Activated CD4-positive, alpha-beta T cell treated with anti-CD3 and anti-CD28 coated beads, Interleukin-2, amount 50 U/mL, for 24 hours (primary cell): ENCODE results near the gene DNA2.

Source experiments
- DNase-seq, 2 donors: peaks; one replicate each; pipeline ENCODE4 v3.0.0-alpha.2; 2020; ENCODE audit warnings: low read depth in 1 of 2, low spot score in 1 of 2

DNA2 gene

GRCh38 chr10:68446179-68446578 is 25.6 kb downstream of the DNA2 start:
- no peak for DNase-seq

- DNase-seq: no peak
Observed at GRCh38 chr10:68442971-68443370, 28.8 kb downstream of the DNA2 start.

- no peak for DNase-seq
Observed at GRCh38 chr10:68440898-68441297, 30.9 kb downstream of the DNA2 start.

- DNase-seq: no peak
Observed at GRCh38 chr10:68435803-68436202, 36.0 kb downstream of the DNA2 start.

GRCh38 chr10:68434657-68435056 is 37.1 kb downstream of the DNA2 start:
- no peak for DNase-seq

GRCh38 chr10:68428396-68429104 is 43.2 kb downstream of the DNA2 start:
- no peak for DNase-seq

- DNase-seq: no peak
Observed at GRCh38 chr10:68424454-68425014, 47.2 kb downstream of the DNA2 start.

GRCh38 chr10:68423522-68423921 is 48.3 kb downstream of the DNA2 start:
- DNase-seq: peak in 1 of 2 donors; percentile 0

GRCh38 chr10:68419376-68419775 is 52.4 kb downstream of the DNA2 start:
- DNase-seq: no peak

GRCh38 chr10:68408898-68409518 is 62.8 kb downstream of the DNA2 start:
- DNase-seq: no peak

- DNase-seq: peak; percentile 55 to 64
Observed at GRCh38 chr10:68406815-68407548, 64.8 kb downstream of the DNA2 start, which contains the start of gene RUFY2. RUFY2 (minus strand) TSS chr10:68407277; CDS start chr10:68407189, 88 bp downstream.

- DNase-seq: peak in 1 of 2 donors; percentile 17
Observed at GRCh38 chr10:68406111-68406814, 65.5 kb downstream of the DNA2 start.

GRCh38 chr10:68403701-68404100 is 68.1 kb downstream of the DNA2 start:
- no peak for DNase-seq

- no peak for DNase-seq
Observed at GRCh38 chr10:68402276-68402675, 69.5 kb downstream of the DNA2 start.

GRCh38 chr10:68397005-68397404 is 74.8 kb downstream of the DNA2 start:
- DNase-seq: no peak

GRCh38 chr10:68385740-68386139 is 86.0 kb downstream of the DNA2 start:
- DNase-seq: no peak

GRCh38 chr10:68371604-68372003 is 100.2 kb downstream of the DNA2 start:
- no peak for DNase-seq

GRCh38 chr10:68367121-68367520 is 104.7 kb downstream of the DNA2 start:
- no peak for DNase-seq

- DNase-seq: no peak
Observed at GRCh38 chr10:68366600-68366999, 105.2 kb downstream of the DNA2 start.

- no peak for DNase-seq
Observed at GRCh38 chr10:68365611-68366010, 106.2 kb downstream of the DNA2 start.
